Measurements from ENCODE around the gene RTN4R.

- TF ChIP-seq CTCF (IDR thresholded peaks at IDR 0.05; ENCODE audit: low read depth, low read length) (no peak), MYC (IDR thresholded peaks at IDR 0.05; ENCODE audit: low read depth, low read length) (no peak), POLR2A (IDR thresholded peaks at IDR 0.05; ENCODE audit: extremely low read depth, insufficient read length) (no peak)
- TF ChIP-seq, protein P1, sequence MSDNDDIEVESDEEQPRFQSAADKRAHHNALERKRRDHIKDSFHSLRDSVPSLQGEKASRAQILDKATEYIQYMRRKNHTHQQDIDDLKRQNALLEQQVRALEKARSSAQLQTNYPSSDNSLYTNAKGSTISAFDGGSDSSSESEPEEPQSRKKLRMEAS (IDR thresholded peaks at IDR 0.05; ENCODE audit: low read depth, low read length): no peak
Observed at GRCh38 chr22:20316217-20316843, 48.2 kb upstream of the RTN4R start.

All from NB4 (cell line).